ENCODE results near the gene HOOK2. TPM values are rescaled to one million over a fixed set of nuclear protein-coding genes. Genes with fewer than 3 reads are reported as not detected.

The HOOK2 gene
- total and polyA plus RNA-seq, 9 of the 15 experiments (the other 6 are each of a cell fraction or from before 2014, with no cell fraction given) = 1.3 to 17.2 (median 9.9) TPM

- TF ChIP-seq ZNF766 (CRISPR knock-in tag; conservative IDR thresholded peaks at IDR 0.05) (no peak), ZNF133 (CRISPR knock-in tag; IDR thresholded peaks at IDR 0.05) (no peak), ZNF778 (CRISPR knock-in tag; IDR thresholded peaks at IDR 0.05) (no peak), ZNF318 (IDR thresholded peaks at IDR 0.05; ENCODE audit: borderline replicate concordance in 1 of 2, low read depth in 1 of 2) (no peak), ID3 (CRISPR knock-in tag; IDR thresholded peaks at IDR 0.05) (no peak), ID3 (tag; IDR thresholded peaks at IDR 0.05) (no peak; the same call in 1 of the 2 replicates), SIRT6 (IDR thresholded peaks at IDR 0.05; ENCODE audit: low read depth, low read length) (no peak), POLR2B (IDR thresholded peaks at IDR 0.05; ENCODE audit: low read depth, partially characterized antibody) (peak; percentile 78), ZNF445 (CRISPR knock-in tag; IDR thresholded peaks at IDR 0.05; ENCODE audit: low read depth) (no peak), GTF2A2 (tag; IDR thresholded peaks at IDR 0.05) (no peak), NR2C2 (CRISPR knock-in tag; IDR thresholded peaks at IDR 0.05) (no peak), NR2C2 (tag; IDR thresholded peaks at IDR 0.05) (peak; percentile 50; the same call in 1 of the 2 replicates), MTA2 (IDR thresholded peaks at IDR 0.05; ENCODE audit: low read depth) (no peak), FOXP4 (CRISPR knock-in tag; IDR thresholded peaks at IDR 0.05; ENCODE audit: borderline replicate concordance) (no peak), ATF4 (CRISPR knock-in tag; IDR thresholded peaks at IDR 0.05) (0 out of 2 replicates have a peak, but pooled peaks have one; percentile 51)
These were observed 18.2 kb upstream of the HOOK2 start (continued) for GRCh38 chr19:12793290-12794195.
